HEK293 (cell line): Measurements from ENCODE around the gene PTGIR.

ENCODE experiments used
- CTCF ChIA-PET: fragments of 350-600 bp; formaldehyde crosslinking; extraction: SDS; loops from one replicate; lab custom pipeline; 2021; ENCODE audit warnings: antibody characterized with exemption; lab: Yijun Ruan, JAX
- POLR2A ChIA-PET: fragments of 300-600 bp; formaldehyde crosslinking; extraction: SDS; loops from one replicate; lab custom pipeline; 2020; ENCODE audit warnings: antibody characterized with exemption, inconsistent platforms; lab: Yijun Ruan, JAX
- H3K27ac ChIP-seq: fragments of 200-500 bp; sonication (Bioruptor generic); 2 replicates; pipeline ENCODE4 v1.5.1; 2014; ENCODE audit warnings: low read depth, low read length, control low read depth, inconsistent platforms; ENCODE audit errors: extremely low read depth
- H3K36me3 ChIP-seq, 2 experiments: fragments of 200-500 bp in 1 of 2; sonication (Bioruptor generic) in 1 of 2; 1 replicate in 1 of 2; 2 replicates in 1 of 2; pipeline ENCODE4 v1.5.1; 2014 to 2017; ENCODE audit warnings: inconsistent platforms in 2 of 2, low read length in 2 of 2; ENCODE audit not compliant: control insufficient read depth in 2 of 2, insufficient read depth in 1 of 2
- H3K4me1 ChIP-seq: fragments of 200-500 bp; sonication (Bioruptor generic); 2 replicates; pipeline ENCODE4 v1.5.1; 2014; ENCODE audit warnings: mild to moderate bottlenecking, low read length, inconsistent platforms; ENCODE audit not compliant: control insufficient read depth, insufficient read depth
- H3K4me3 ChIP-seq: 2 replicates; pipeline ENCODE4 v1.5.1; 2011; ENCODE audit warnings: low read depth, mild to moderate bottlenecking, control low read depth, low read length, moderate library complexity
- H3K9me3 ChIP-seq: fragments of 200-500 bp; sonication (Bioruptor generic); 2 replicates; pipeline ENCODE4 v1.5.1; 2014; ENCODE audit warnings: low read depth, low read length, inconsistent platforms; ENCODE audit not compliant: control insufficient read depth, insufficient read depth
- EGR2 ChIP-seq: fragments of 450-650 bp; formaldehyde crosslinking; IDR thresholded peaks from 2 replicates; pipeline ENCODE4 v1.5.1; 2016; ENCODE audit warnings: low read depth, missing biosample characterization, missing genetic modification characterization
- GLI4 ChIP-seq: fragments of 450-650 bp; formaldehyde crosslinking; IDR thresholded peaks from 2 replicates; pipeline ENCODE4 v1.5.1; 2016; ENCODE audit warnings: missing biosample characterization, missing genetic modification characterization
- GLIS2 ChIP-seq: fragments of 450-650 bp; formaldehyde crosslinking; IDR thresholded peaks from 2 replicates; pipeline ENCODE4 v1.5.1; 2016; ENCODE audit warnings: missing biosample characterization, missing genetic modification characterization
- PATZ1 ChIP-seq: fragments of 450-650 bp; formaldehyde crosslinking; IDR thresholded peaks from 2 replicates; pipeline ENCODE4 v1.5.1; 2016; ENCODE audit warnings: missing biosample characterization, missing genetic modification characterization
- ZBTB1 ChIP-seq: fragments of 450-650 bp; formaldehyde crosslinking; IDR thresholded peaks from 2 replicates; pipeline ENCODE4 v1.5.1; 2016; ENCODE audit warnings: missing biosample characterization, missing genetic modification characterization
- ZBTB11 ChIP-seq: fragments of 450-650 bp; formaldehyde crosslinking; conservative IDR thresholded peaks from 2 replicates; pipeline ENCODE4 v1.5.1; 2016; ENCODE audit warnings: low read depth, missing biosample characterization, missing genetic modification characterization
- ZBTB17 ChIP-seq: fragments of 450-650 bp; formaldehyde crosslinking; IDR thresholded peaks from 2 replicates; pipeline ENCODE4 v1.5.1; 2016; ENCODE audit warnings: missing biosample characterization, missing genetic modification characterization
- ZBTB44 ChIP-seq: fragments of 450-650 bp; IDR thresholded peaks from 2 replicates; pipeline ENCODE4 v1.5.1; 2018; ENCODE audit warnings: missing biosample characterization, mild to moderate bottlenecking, missing genetic modification characterization
- ZFHX2 ChIP-seq: fragments of 450-650 bp; formaldehyde crosslinking; conservative IDR thresholded peaks from 2 replicates; pipeline ENCODE4 v1.5.1; 2016; ENCODE audit warnings: missing biosample characterization, missing genetic modification characterization
- ZIC2 ChIP-seq: fragments of 450-650 bp; formaldehyde crosslinking; IDR thresholded peaks from 2 replicates; pipeline ENCODE4 v1.5.1; 2016; ENCODE audit warnings: missing biosample characterization, missing genetic modification characterization
- ZNF121 ChIP-seq: fragments of 450-650 bp; formaldehyde crosslinking; IDR thresholded peaks from 2 replicates; pipeline ENCODE4 v1.5.1; 2016; ENCODE audit warnings: missing biosample characterization, missing genetic modification characterization
- ZNF335 ChIP-seq: fragments of 450-650 bp; formaldehyde crosslinking; conservative IDR thresholded peaks from 2 replicates; pipeline ENCODE4 v1.5.1; 2016; ENCODE audit warnings: missing biosample characterization, missing genetic modification characterization
- ZNF341 ChIP-seq: fragments of 450-650 bp; formaldehyde crosslinking; IDR thresholded peaks from 2 replicates; pipeline ENCODE4; 2016; ENCODE audit warnings: low read depth, missing biosample characterization, missing genetic modification characterization
- ZNF366 ChIP-seq: fragments of 450-650 bp; formaldehyde crosslinking; conservative IDR thresholded peaks from 2 replicates; pipeline ENCODE4 v1.5.1; 2016; ENCODE audit warnings: missing biosample characterization, missing genetic modification characterization
- ZNF391 ChIP-seq: fragments of 450-650 bp; formaldehyde crosslinking; IDR thresholded peaks from 2 replicates; pipeline ENCODE4 v1.5.1; 2016; ENCODE audit warnings: low read depth, missing biosample characterization, missing genetic modification characterization, borderline replicate concordance
- ZNF398 ChIP-seq: fragments of 450-650 bp; formaldehyde crosslinking; IDR thresholded peaks from 2 replicates; pipeline ENCODE4 v1.5.1; 2017; ENCODE audit warnings: missing biosample characterization, missing genetic modification characterization
- ZNF416 ChIP-seq: fragments of 450-650 bp; formaldehyde crosslinking; IDR thresholded peaks from 2 replicates; pipeline ENCODE4 v1.5.1; 2016; ENCODE audit warnings: missing biosample characterization, missing genetic modification characterization
- ZNF510 ChIP-seq: fragments of 450-650 bp; formaldehyde crosslinking; IDR thresholded peaks from 2 replicates; pipeline ENCODE4 v1.5.1; 2018; ENCODE audit warnings: mild to moderate bottlenecking, missing genetic modification characterization, missing biosample characterization; ENCODE audit not compliant: insufficient replicate concordance
- ZNF544 ChIP-seq: fragments of 450-650 bp; formaldehyde crosslinking; IDR thresholded peaks from 2 replicates; pipeline ENCODE4 v1.5.0; 2017; ENCODE audit warnings: missing biosample characterization, missing genetic modification characterization
- ZNF561 ChIP-seq: fragments of 450-650 bp; IDR thresholded peaks from 2 replicates; pipeline ENCODE4 v1.5.1; 2018; ENCODE audit warnings: missing biosample characterization, missing genetic modification characterization, borderline replicate concordance
- ZNF571 ChIP-seq: fragments of 450-650 bp; formaldehyde crosslinking; IDR thresholded peaks from 2 replicates; pipeline ENCODE4 v1.5.0; 2017; ENCODE audit warnings: missing biosample characterization, missing genetic modification characterization
- ZNF600 ChIP-seq: fragments of 450-650 bp; formaldehyde crosslinking; IDR thresholded peaks from 2 replicates; pipeline ENCODE4 v1.5.1; 2016; ENCODE audit warnings: missing biosample characterization, missing genetic modification characterization
- ZNF621 ChIP-seq: fragments of 450-650 bp; formaldehyde crosslinking; IDR thresholded peaks from 2 replicates; pipeline ENCODE4 v1.5.1; 2017; ENCODE audit warnings: missing biosample characterization, missing genetic modification characterization
- ZNF777 ChIP-seq: fragments of 450-650 bp; formaldehyde crosslinking; IDR thresholded peaks from 2 replicates; pipeline ENCODE4 v1.5.1; 2017; ENCODE audit warnings: missing biosample characterization, missing genetic modification characterization, borderline replicate concordance
- ZNF785 ChIP-seq: fragments of 450-650 bp; formaldehyde crosslinking; IDR thresholded peaks from 2 replicates; pipeline ENCODE4 v1.5.1; 2016; ENCODE audit warnings: missing biosample characterization, missing genetic modification characterization
- ZNF837 ChIP-seq: fragments of 450-650 bp; formaldehyde crosslinking; IDR thresholded peaks from 2 replicates; pipeline ENCODE4 v1.5.1; 2016; ENCODE audit warnings: missing biosample characterization, missing genetic modification characterization
- ZSCAN4 ChIP-seq: fragments of 450-650 bp; formaldehyde crosslinking; IDR thresholded peaks from 2 replicates; pipeline ENCODE4 v1.5.1; 2017; ENCODE audit warnings: missing biosample characterization, missing genetic modification characterization
- ZXDB ChIP-seq: fragments of 450-650 bp; formaldehyde crosslinking; IDR thresholded peaks from 2 replicates; pipeline ENCODE4 v1.5.1; 2016; ENCODE audit warnings: missing biosample characterization, missing genetic modification characterization

The PTGIR gene

GRCh38 chr19:46634656-46635218, 9.8 kb upstream of the PTGIR start:
- H3K27ac ChIP-seq: no peak overlapping the region
- ChIA-PET POLR2A (no interaction called here), CTCF (interaction anchor here (0.6 to 5.3 kb wide), 2 partner anchors 27 to 491 kb away, joined by 3 to 45 read pairs; partner anchors contain the start of gene DACT3)
- H3K36me3 ChIP-seq: no peaks in the 10 kb centered on the region
- H3K9me3 ChIP-seq: no peaks in the 10 kb centered on the region
- H3K4me3 ChIP-seq: peak overlapping the region; percentile 33
- peaks cover 3% of the 10 kb centered on the region; the same call in 1 of the 2 replicates for H3K4me1 ChIP-seq
- TF ChIP-seq ZNF341 (tag by site-specific recombination) (peak; percentile 11; the same call in 1 of the 2 replicates), ZNF398 (tag by site-specific recombination) (peak; percentile 94), ZSCAN4 (tag by site-specific recombination) (0 out of 2 replicates have a peak, but pooled peaks have one; percentile 13), GLI4 (tag by site-specific recombination) (peak; percentile 16; the same call in 1 of the 2 replicates), ZBTB17 (tag by site-specific recombination) (peak; percentile 64), ZNF561 (no peak), ZNF121 (tag by site-specific recombination) (0 out of 2 replicates have a peak, but pooled peaks have one; percentile 18), ZNF335 (peak; percentile 73), ZNF544 (tag by site-specific recombination) (no peak), ZNF600 (no peak), ZNF837 (tag by site-specific recombination) (no peak), ZNF621 (tag by site-specific recombination) (no peak), ZBTB1 (tag by site-specific recombination) (no peak), ZNF785 (tag by site-specific recombination) (no peak), ZXDB (tag by site-specific recombination) (no peak), ZFHX2 (tag by site-specific recombination) (peak; percentile 82), ZBTB11 (peak; percentile 15; the same call in 1 of the 2 replicates), ZNF777 (tag by site-specific recombination) (peak; percentile 43; the same call in 1 of the 2 replicates), PATZ1 (tag by site-specific recombination) (peak; percentile 93), ZBTB44 (tag by site-specific recombination) (no peak), ZNF391 (0 out of 2 replicates have a peak, but pooled peaks have one; percentile 35), GLIS2 (tag by site-specific recombination) (peak; percentile 77), ZNF510 (no peak), ZIC2 (tag by site-specific recombination) (peak; percentile 59), ZNF416 (no peak), ZNF366 (tag by site-specific recombination) (peak; percentile 87), EGR2 (tag by site-specific recombination) (peak; percentile 64), ZNF571 (no peak)
